Tibial artery (tissue), 4 donors: Measurements from ENCODE around the gene TIGD6.

Experiments
- DNase-seq, 2 donors: peaks; one replicate each; pipeline ENCODE4 v3.0.0-alpha.2; 2019
- H3K27ac ChIP-seq, 2 donors: fragments of 200-600 bp; sonication (generic) in 1 of 2; 1 replicate in 1 of 2; 2 replicates in 1 of 2; pipeline ENCODE4 v1.5.1; 2018 to 2019; ENCODE audit warnings: mild to moderate bottlenecking in 1 of 2
- H3K27me3 ChIP-seq, 2 donors: fragments of 200-600 bp; sonication (generic) in 1 of 2; one replicate each; pipeline versions ENCODE4 v1.5.1 to v1.6.0; 2016 to 2019
- H3K36me3 ChIP-seq, 3 donors: fragments of 200-600 bp; sonication (generic) in 2 of 3; one replicate each; pipeline ENCODE4 v1.5.1; 2016 to 2019; ENCODE audit warnings: mild to moderate bottlenecking in 2 of 3
- H3K4me1 ChIP-seq, 4 donors: fragments of 200-600 bp; sonication (generic) in 2 of 4; 1 replicate in 3 of 4; 2 replicates in 1 of 4; pipeline ENCODE4 v1.5.1; 2016 to 2019
- H3K4me3 ChIP-seq, 2 donors: fragments of 200-600 bp; sonication (generic) in 1 of 2; 1 replicate in 1 of 2; 2 replicates in 1 of 2; pipeline ENCODE4 v1.5.1; 2018 to 2019; ENCODE audit warnings: mild to moderate bottlenecking in 2 of 2
- H3K9me3 ChIP-seq, 3 donors: fragments of 200-600 bp; sonication (generic) in 1 of 3; one replicate each; pipeline ENCODE4 v1.5.1; 2016 to 2019
- CTCF ChIP-seq, 2 experiments: fragments of 200-600 bp in 1 of 2; fragments of 450-650 bp in 1 of 2; IDR thresholded peaks; one replicate each; pipeline ENCODE4 v1.5.1; 2017 to 2019; ENCODE audit warnings: antibody characterized with exemption in 2 of 2, mild to moderate bottlenecking in 1 of 2, moderate library complexity in 1 of 2
- intact Hi-C: fragments of 100-400 bp; cut with DNase I; formaldehyde crosslinking; loops from one replicate; pipeline ENCODE4 v1.15.0; 2023; ENCODE audit warnings: low total_unique reads

TIGD6 gene

GRCh38 chr5:150016537-150016936 is 16.1 kb upstream of the TIGD6 start:
- no peak overlapping the region for H3K27ac ChIP-seq
- H3K9me3 ChIP-seq = peaks cover 0 to 9% (median 0%) of the 10 kb centered on the region in 3 donors
- peaks cover 0 to 8% (median 2%) of the 10 kb centered on the region in 4 donors for H3K4me1 ChIP-seq
- intact Hi-C loops = no loop called here
- no peak for DNase-seq
- no peak overlapping the region for H3K4me3 ChIP-seq
- TF ChIP-seq CTCF (IDR thresholded peaks at IDR 0.05) = no peak
- peaks cover 69 to 93% (median 86%) of the 10 kb centered on the region in 3 donors for H3K36me3 ChIP-seq
- no peaks in the 10 kb centered on the region for H3K27me3 ChIP-seq

DNA sequence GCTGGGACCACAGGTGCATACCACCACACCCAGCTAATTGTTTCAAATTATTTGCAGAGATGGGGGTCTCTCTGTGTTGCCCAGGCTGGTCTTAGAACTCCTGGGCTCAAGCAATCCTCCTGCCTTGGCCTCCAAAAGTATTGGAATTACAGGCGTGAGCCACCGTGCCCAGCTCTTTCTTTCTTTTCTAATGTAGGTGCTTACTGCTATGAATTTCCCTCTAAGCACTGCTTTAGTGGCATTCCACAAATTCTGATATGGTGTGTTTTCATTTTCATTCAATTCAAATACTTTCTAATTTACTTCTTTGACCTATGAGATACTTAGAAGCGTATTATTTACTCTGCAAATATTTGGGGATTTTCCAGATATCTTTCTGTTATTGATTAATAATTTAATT is 15.0 kb upstream of the TIGD6 start:
- TF ChIP-seq CTCF (IDR thresholded peaks at IDR 0.05) = no peak
- Histone ChIP-seq H3K36me3 (peaks cover 68 to 94% (median 91%) of the 10 kb centered on the region in 3 donors), H3K4me1 (no peaks in the 10 kb centered on the region), H3K9me3 (peaks cover 0 to 9% (median 0%) of the 10 kb centered on the region in 3 donors), H3K4me3 (no peak overlapping the region), H3K27me3 (no peaks in the 10 kb centered on the region), H3K27ac (no peak overlapping the region)
- intact Hi-C loops = no loop called here
- DNase-seq = no peak

DNA sequence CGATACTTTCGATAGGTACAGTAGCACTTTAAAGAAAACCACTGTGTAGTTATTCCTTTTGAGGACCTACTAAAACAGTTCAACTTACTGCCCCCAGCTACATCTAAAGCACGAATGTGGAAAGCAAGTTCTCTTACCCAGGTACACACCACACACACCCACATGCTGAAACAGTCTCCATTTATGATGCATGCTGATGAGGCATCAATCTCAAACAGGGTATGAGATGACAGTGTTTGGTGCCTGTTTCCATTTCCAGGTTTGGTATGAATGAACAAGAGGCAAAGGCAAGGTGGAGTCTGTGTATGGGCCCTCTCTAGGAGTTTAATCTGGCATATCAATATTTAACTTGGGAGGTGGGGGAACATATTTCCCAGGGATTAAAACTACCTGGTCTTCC is 14.0 kb upstream of the TIGD6 start:
- no peak overlapping the region for H3K27ac ChIP-seq
- no peak for TF ChIP-seq CTCF (IDR thresholded peaks at IDR 0.05)
- intact Hi-C loops = no loop called here
- H3K9me3 ChIP-seq = peaks cover 0 to 9% (median 0%) of the 10 kb centered on the region in 3 donors
- no peak for DNase-seq
- no peaks in the 10 kb centered on the region for H3K27me3 ChIP-seq
- H3K36me3 ChIP-seq = peaks cover 71 to 94% (median 94%) of the 10 kb centered on the region in 3 donors
- no peaks in the 10 kb centered on the region for H3K4me1 ChIP-seq
- no peak overlapping the region for H3K4me3 ChIP-seq

GRCh38 chr5:150013931-150014330 is 13.5 kb upstream of the TIGD6 start:
- H3K36me3 ChIP-seq = peaks cover 66 to 94% (median 92%) of the 10 kb centered on the region in 3 donors
- no peak overlapping the region for H3K4me3 ChIP-seq
- no peaks in the 10 kb centered on the region for H3K4me1 ChIP-seq
- peaks cover 0 to 9% (median 0%) of the 10 kb centered on the region in 3 donors for H3K9me3 ChIP-seq
- H3K27ac ChIP-seq = no peak overlapping the region
- intact Hi-C loops = no loop called here
- TF ChIP-seq CTCF (IDR thresholded peaks at IDR 0.05) = no peak
- H3K27me3 ChIP-seq = no peaks in the 10 kb centered on the region
- no peak for DNase-seq

GRCh38 chr5:150009671-150010387 is 9.4 kb upstream of the TIGD6 start:
- Histone ChIP-seq H3K27me3 (no peaks in the 10 kb centered on the region), H3K4me1 (no peaks in the 10 kb centered on the region), H3K36me3 (peaks cover 54 to 94% (median 83%) of the 10 kb centered on the region in 3 donors), H3K9me3 (no peaks in the 10 kb centered on the region), H3K27ac (no peak overlapping the region), H3K4me3 (no peak overlapping the region)
- intact Hi-C loops = no loop called here
- no peak for TF ChIP-seq CTCF (IDR thresholded peaks at IDR 0.05)
- no peak for DNase-seq
